ENCODE measurements around the gene VPS13C. TPM values are rescaled to one million over a fixed set of nuclear protein-coding genes. Genes with fewer than 3 reads are reported as not detected.

Gene VPS13C
- total RNA-seq, 1 experiment from 2014 or later = 18.6 TPM

- POLR2A ChIA-PET = no interaction called here
- RAD21 ChIA-PET (ENCODE audit: low non-redundant PET in 1 of 2, low total read pairs in 2 of 2, uncharacterized antibody in 2 of 2, unreplicated experiment in 2 of 2) = no interaction called here
- Histone ChIP-seq H3K27ac (ENCODE audit: low read depth, low read length) (no peak overlapping the region), H2AFZ (ENCODE audit: low read depth, low read length, poor library complexity, severe bottlenecking) (no peak overlapping the region), H3K4me1 (ENCODE audit: control insufficient read depth in 1 of 2, insufficient read depth in 2 of 2, low read length in 2 of 2) (no peaks in the 10 kb centered on the region), H3K9me2 (ENCODE audit: insufficient read depth) (no peaks in the 10 kb centered on the region), H3K9ac (ENCODE audit: low read length) (no peak overlapping the region), H3K4me2 (ENCODE audit: low read length) (no peak overlapping the region), H4K20me1 (ENCODE audit: insufficient read depth) (no peaks in the 10 kb centered on the region), H3K4me3 (replicated peaks in 1 of 2; ENCODE audit: low read depth in 1 of 2, low read length in 2 of 2) (no peak overlapping the region), H3K79me2 (ENCODE audit: insufficient read depth, low read length) (no peaks in the 10 kb centered on the region), H3K36me3 (ENCODE audit: control insufficient read depth in 1 of 2, insufficient read depth in 2 of 2, low read length in 2 of 2) (no peaks in the 10 kb centered on the region), H3K27me3 (ENCODE audit: insufficient read depth, low read length) (no peaks in the 10 kb centered on the region), H3K9me3 (ENCODE audit: control insufficient read depth in 1 of 2, insufficient read depth in 1 of 2, low read depth in 1 of 2, low read length in 2 of 2) (no peaks in the 10 kb centered on the region)
- ATAC-seq (no peak), DNase-seq (ENCODE audit: low read depth, low spot score) (no peak)
- no TSS peak for BruUV-seq (replicated peaks)
- intact Hi-C loops (cut with micrococcal nuclease) = no loop called here
- CTCF ChIA-PET = no interaction called here
- TF ChIP-seq ZNF274 (IDR thresholded peaks at IDR 0.05; ENCODE audit: low read depth, low read length) = no peak
- TF ChIP-seq TCF7L2 (IDR thresholded peaks at IDR 0.05; ENCODE audit: borderline replicate concordance, extremely low read depth, insufficient read depth, insufficient read length) = no peak
- no peak for TF ChIP-seq EZH2phosphoT487 (IDR thresholded peaks at IDR 0.05; ENCODE audit: borderline replicate concordance)
- no peak for TF ChIP-seq REST (IDR thresholded peaks at IDR 0.05; ENCODE audit: low read depth)
- TF ChIP-seq SIN3A (IDR thresholded peaks at IDR 0.05; ENCODE audit: low read depth) = no peak
- no peak for TF ChIP-seq EGR1 (IDR thresholded peaks at IDR 0.05; ENCODE audit: low read depth)
These were observed 149.3 kb downstream of the VPS13C start for GRCh38 chr15:61910839-61911369.
